SK-N-SH treated with all-trans-retinoic acid at 6 μM for 48 hours (cell line): ENCODE measurements around the gene EMID1.

Source experiments
- CREB5 ChIP-seq: fragments of 250-450 bp; sonication (Bioruptor Pico); IDR thresholded peaks from 2 replicates; pipeline ENCODE4 v1.5.1; 2020; ENCODE audit warnings: low read depth, mild to moderate bottlenecking, moderate library complexity
- PATZ1 ChIP-seq: fragments of 250-450 bp; sonication (Bioruptor Pico); IDR thresholded peaks from 2 replicates; pipeline ENCODE4 v1.8.0; 2020; ENCODE audit warnings: mild to moderate bottlenecking, moderate library complexity, borderline replicate concordance
- PPARA ChIP-seq: fragments of 250-450 bp; sonication (Bioruptor Pico); IDR thresholded peaks from 2 replicates; pipeline ENCODE4 v1.5.0; 2020; ENCODE audit warnings: mild to moderate bottlenecking, borderline replicate concordance
- ZFP3 ChIP-seq: fragments of 250-450 bp; sonication (Bioruptor Pico); IDR thresholded peaks from 2 replicates; pipeline ENCODE4 v1.5.0; 2020; ENCODE audit warnings: mild to moderate bottlenecking, moderate library complexity

- no peak for TF ChIP-seq PPARA
- no peak for TF ChIP-seq ZFP3 (CRISPR knock-in tag)
- no peak for TF ChIP-seq PATZ1 (CRISPR knock-in tag)
- no peak for TF ChIP-seq CREB5 (CRISPR knock-in tag)
Observed at GRCh38 chr22:29218758-29219408, 13.2 kb downstream of the EMID1 start.
